Hair follicular keratinocyte (primary cell): ENCODE data around the gene HOXB5. TPM values are rescaled to one million over a fixed set of nuclear protein-coding genes. Genes with fewer than 3 reads are reported as not detected.

ENCODE experiments used
- total RNA-seq: library from RNA; depleted of rRNA; stranded (reverse); fragments of >200 nt; gene quantifications from 2 replicates; pipeline ENCODE4 v1.2.3, GENCODE V29; 2015

HOXB5 gene
- total RNA-seq, result not detected in 2 replicates

GRCh38 chr17:48593126-48593829, at the start of gene HOXB5:
Gene HOXB5 (minus strand): TSS chr17:48593779. CDS start chr17:48593682, 97 bp downstream.

GRCh38 chr17:48626245-48627117, 32.9 kb upstream of the HOXB5 start, which contains the start of gene HOXB9:
Gene HOXB9 (minus strand): TSS chr17:48626358. CDS start chr17:48626269, 89 bp downstream.

GRCh38 chr17:48615047-48615962, 21.7 kb upstream of the HOXB5 start, which contains the start of gene HOXB8:
Gene HOXB8 (minus strand): TSS chr17:48615292. CDS start chr17:48614704, 588 bp downstream.

GRCh38 chr17:48610282-48611211, 17.0 kb upstream of the HOXB5 start, which contains the start of gene HOXB7:
Gene HOXB7 (minus strand): TSS chr17:48611017. CDS start chr17:48610918, 99 bp downstream.

GRCh38 chr17:48604770-48605329, 11.3 kb upstream of the HOXB5 start, which contains the start of gene HOXB6:
Gene HOXB6 (minus strand): TSS chr17:48604986. CDS start chr17:48598150, 6,836 bp downstream.

GRCh38 chr17:48589831-48590606, 3.6 kb downstream of the HOXB5 start, which contains the start of gene HOXB3:
Gene HOXB3 (minus strand): TSS chr17:48590241. CDS start chr17:48552474, 37,767 bp downstream.

GRCh38 chr17:48577946-48578615, 15.5 kb downstream of the HOXB5 start, which contains the start of gene HOXB4:
Gene HOXB4 (minus strand): TSS chr17:48578350. CDS start chr17:48578319, 31 bp downstream.

GRCh38 chr17:48545022-48545375, 48.6 kb downstream of the HOXB5 start, which contains the start of gene HOXB2:
Gene HOXB2 (minus strand): TSS chr17:48545109. CDS start chr17:48544911, 198 bp downstream.

Other genes starting within 250 kb of the HOXB5 start
- gene SKAP1, start 163.6 kb downstream of the HOXB5 start, total RNA-seq, result not detected in 2 replicates
- not detected in 2 replicates for gene HOXB1, start 62.8 kb downstream of the HOXB5 start, total RNA-seq
- gene HOXB2, start 48.7 kb downstream of the HOXB5 start, total RNA-seq, result 0.46 and 0.86 TPM in 2 replicates
- gene HOXB4, start 15.4 kb downstream of the HOXB5 start, total RNA-seq, result not detected in 2 replicates
- 0.84 TPM in 1 of 2 replicates, not detected in the other for gene HOXB3, start 3.5 kb downstream of the HOXB5 start, total RNA-seq
- 0.08 TPM in 1 of 2 replicates, not detected in the other for gene HOXB6, start 11.2 kb upstream of the HOXB5 start, total RNA-seq
- gene HOXB7, start 17.2 kb upstream of the HOXB5 start, total RNA-seq, result 0.16 TPM in 1 of 2 replicates, not detected in the other
- not detected in 2 replicates for gene HOXB8, start 21.5 kb upstream of the HOXB5 start, total RNA-seq
- not detected in 2 replicates for gene HOXB9, start 32.6 kb upstream of the HOXB5 start, total RNA-seq
- gene PRAC1, start 128.7 kb upstream of the HOXB5 start, total RNA-seq, result not detected in 2 replicates
- gene PRAC2, start 129.4 kb upstream of the HOXB5 start, total RNA-seq, result not detected in 2 replicates
- not detected in 2 replicates for gene HOXB13, start 135.0 kb upstream of the HOXB5 start, total RNA-seq
- gene TTLL6, start 223.4 kb upstream of the HOXB5 start, total RNA-seq, result not detected in 2 replicates
- gene CALCOCO2, start 237.3 kb upstream of the HOXB5 start, total RNA-seq, result 27.6 and 32.7 TPM in 2 replicates